NOMO-1 treated with dmso at 0.1 percent for 144 hours (cell line): Measurements from ENCODE around the gene CER1.
"Not testable (repeated sequence)": the region's sequence is repeated elsewhere in the genome, so short reads cannot be mapped to it uniquely, and the experiment has no call there.

Source experiments
- DNase-seq: peaks from one replicate; lab custom pipeline; 2025; ENCODE audit not compliant: unreplicated experiment; lab: John Stamatoyannopoulos, UW

The CER1 gene

GRCh38 chr9:14719231-14719923 lies 3.2 kb downstream of the CER1 start:
- no peak for DNase-seq

- DNase-seq, result no peak
Observed at GRCh38 chr9:14715102-14715501, 7.4 kb downstream of the CER1 start.

- no peak for DNase-seq
Observed at GRCh38 chr9:14713187-14713767, 9.3 kb downstream of the CER1 start.

GRCh38 chr9:14710804-14711203 lies 11.7 kb downstream of the CER1 start:
- no peak for DNase-seq

- no peak for DNase-seq
Observed at GRCh38 chr9:14706530-14707140, 15.9 kb downstream of the CER1 start.

- no peak for DNase-seq
Observed at GRCh38 chr9:14705079-14705478, 17.5 kb downstream of the CER1 start.

- no peak for DNase-seq
Observed at GRCh38 chr9:14704281-14704680, 18.3 kb downstream of the CER1 start.

GRCh38 chr9:14702200-14702720 lies 20.3 kb downstream of the CER1 start:
- DNase-seq, result no peak

GRCh38 chr9:14693251-14693861 lies 29.2 kb downstream of the CER1 start, which contains the start of gene ZDHHC21:
Gene ZDHHC21, minus strand, starts transcription at chr9:14693432. Its CDS starts 19,092 bp downstream, at chr9:14674340.
- peak; percentile 22 for DNase-seq

- no peak for DNase-seq
Observed at GRCh38 chr9:14692470-14693250, 29.9 kb downstream of the CER1 start.

GRCh38 chr9:14690948-14691730 lies 31.4 kb downstream of the CER1 start:
- DNase-seq, result no peak

- DNase-seq, result no peak
Observed at GRCh38 chr9:14687042-14687719, 35.4 kb downstream of the CER1 start.

- no peak for DNase-seq
Observed at GRCh38 chr9:14686168-14686567, 36.4 kb downstream of the CER1 start.

- DNase-seq, result not testable (repeated sequence)
Observed at GRCh38 chr9:14682616-14683015, 39.9 kb downstream of the CER1 start.

GRCh38 chr9:14678776-14679175 lies 43.8 kb downstream of the CER1 start:
- no peak for DNase-seq

GRCh38 chr9:14677872-14678271 lies 44.7 kb downstream of the CER1 start:
- no peak for DNase-seq

GRCh38 chr9:14677396-14677795 lies 45.1 kb downstream of the CER1 start:
- no peak for DNase-seq

GRCh38 chr9:14674630-14675029 lies 47.9 kb downstream of the CER1 start:
- no peak for DNase-seq

- no peak for DNase-seq
Observed at GRCh38 chr9:14671377-14671776, 51.2 kb downstream of the CER1 start.

- DNase-seq, result no peak
Observed at GRCh38 chr9:14670718-14671117, 51.8 kb downstream of the CER1 start.
